Myocyte (in vitro differentiated cells): Measurements from ENCODE around the gene USP11. TPM values are rescaled to one million over a fixed set of nuclear protein-coding genes. Genes with fewer than 3 reads are reported as not detected.
A peak's percentile ranks its signal among the peaks of the same experiment; 100 is the strongest.

Experiments
- DNase-seq: peaks from one replicate; pipeline ENCODE4 v3.0.0-alpha.2; 2012; ENCODE audit warnings: low read depth
- polyA plus RNA-seq: library from polyadenylated mRNA; unstranded; fragments of >200 nt; gene quantifications from one replicate; pipeline ENCODE4 v1.2.1, GENCODE V29; 2012; ENCODE audit warnings: missing spikeins
- total RNA-seq: library from RNA; depleted of rRNA; stranded (reverse); fragments of >200 nt; gene quantifications from 2 replicates; pipeline ENCODE4 v1.2.3, GENCODE V29; 2014

USP11 gene
- total RNA-seq, result 42.6 and 53.9 TPM in 2 replicates
- polyA plus RNA-seq, result 81.3 TPM

- DNase-seq, result peak; percentile 72
Observed at GRCh38 chrX:47232803-47233332, at the start of gene USP11. USP11 (plus strand) TSS chrX:47233009; CDS start chrX:47233044, 35 bp downstream.

GRCh38 chrX:47184486-47184885 lies 48.3 kb upstream of the USP11 start:
- DNase-seq, result peak; percentile 17

- DNase-seq, result no peak
Observed at GRCh38 chrX:47185241-47185640, 47.6 kb upstream of the USP11 start.

GRCh38 chrX:47186096-47186740 lies 46.6 kb upstream of the USP11 start:
- DNase-seq, result no peak

- DNase-seq, result no peak
Observed at GRCh38 chrX:47187106-47187677, 45.6 kb upstream of the USP11 start.

GRCh38 chrX:47189906-47190305 lies 42.9 kb upstream of the USP11 start:
- DNase-seq, result no peak

GRCh38 chrX:47190445-47191269 lies 42.2 kb upstream of the USP11 start:
- peak; percentile 90 for DNase-seq

- DNase-seq, result no peak
Observed at GRCh38 chrX:47191331-47191730, 41.5 kb upstream of the USP11 start.

GRCh38 chrX:47191806-47192401 lies 40.9 kb upstream of the USP11 start:
- no peak for DNase-seq

- DNase-seq, result peak; percentile 94
Observed at GRCh38 chrX:47193475-47194193, 39.2 kb upstream of the USP11 start, which contains the start of gene UBA1. UBA1 (plus strand) TSS chrX:47193829; CDS start chrX:47198803, 4,974 bp downstream.

GRCh38 chrX:47194194-47194787 lies 38.5 kb upstream of the USP11 start:
- DNase-seq, result no peak

GRCh38 chrX:47196098-47196497 lies 36.7 kb upstream of the USP11 start:
- no peak for DNase-seq

- DNase-seq, result no peak
Observed at GRCh38 chrX:47197526-47197925, 35.3 kb upstream of the USP11 start.

- DNase-seq, result peak; percentile 51
Observed at GRCh38 chrX:47198026-47198686, 34.7 kb upstream of the USP11 start.

GRCh38 chrX:47198687-47199080 lies 34.1 kb upstream of the USP11 start:
- DNase-seq, result no peak

GRCh38 chrX:47199286-47199685 lies 33.5 kb upstream of the USP11 start:
- DNase-seq, result no peak

- DNase-seq, result peak; percentile 94
Observed at GRCh38 chrX:47200385-47201150, 32.2 kb upstream of the USP11 start.

GRCh38 chrX:47201345-47201944 lies 31.4 kb upstream of the USP11 start:
- no peak for DNase-seq

- no peak for DNase-seq
Observed at GRCh38 chrX:47202316-47202715, 30.5 kb upstream of the USP11 start.
